ENCODE data around the gene SLC17A9.

The SLC17A9 gene

GRCh38 chr20:62951143-62951895 is 1.2 kb upstream of the SLC17A9 start:
- H3K4me3 ChIP-seq (ENCODE audit: low read depth, low read length), result no peak overlapping the region
- no peak overlapping the region for H3K9ac ChIP-seq (ENCODE audit: low read length)

GRCh38 chr20:62951896-62952372 is 575 bp upstream of the SLC17A9 start:
- Histone ChIP-seq H3K4me3 (ENCODE audit: low read depth, low read length) (peak overlapping the region; percentile 57), H3K27ac (ENCODE audit: low read depth, low read length) (no peak overlapping the region; the same call in 1 of the 2 replicates), H3K36me3 (ENCODE audit: control insufficient read depth, insufficient read depth, low read length) (peaks cover 44% of the 10 kb centered on the region)

More at GRCh38 chr20:62951143-62951895, 1.2 kb upstream of the SLC17A9 start:
- Histone ChIP-seq H3K9me3 (ENCODE audit: control insufficient read depth, insufficient read depth, low read depth, low read length) (no peaks in the 10 kb centered on the region), H3K27ac (ENCODE audit: low read depth, low read length) (no peak overlapping the region), H3K27me3 (ENCODE audit: control insufficient read depth, insufficient read depth, low read length) (no peaks in the 10 kb centered on the region), H3K36me3 (ENCODE audit: control insufficient read depth, insufficient read depth, low read length) (peaks cover 51% of the 10 kb centered on the region), H3K4me1 (ENCODE audit: control insufficient read depth, insufficient read depth, low read length) (peaks cover 29% of the 10 kb centered on the region)

GRCh38 chr20:62952968-62953838 is 694 bp downstream of the SLC17A9 start:
- peak overlapping the region; percentile 57 for H3K4me3 ChIP-seq (ENCODE audit: low read depth, low read length)
- peaks cover 29% of the 10 kb centered on the region for H3K4me1 ChIP-seq (ENCODE audit: control insufficient read depth, insufficient read depth, low read length)
- H3K27me3 ChIP-seq (ENCODE audit: control insufficient read depth, insufficient read depth, low read length), result no peaks in the 10 kb centered on the region
- no peaks in the 10 kb centered on the region for H3K9me3 ChIP-seq (ENCODE audit: control insufficient read depth, insufficient read depth, low read depth, low read length)
- no peak overlapping the region for H3K27ac ChIP-seq (ENCODE audit: low read depth, low read length)
- peak overlapping the region; percentile 39 for H3K9ac ChIP-seq (ENCODE audit: low read length)
- H3K36me3 ChIP-seq (ENCODE audit: control insufficient read depth, insufficient read depth, low read length), result peaks cover 42% of the 10 kb centered on the region

More at GRCh38 chr20:62951896-62952372, 575 bp upstream of the SLC17A9 start:
- H3K9me3 ChIP-seq (ENCODE audit: control insufficient read depth, insufficient read depth, low read depth, low read length), result no peaks in the 10 kb centered on the region
- H3K27me3 ChIP-seq (ENCODE audit: control insufficient read depth, insufficient read depth, low read length), result no peaks in the 10 kb centered on the region
- peaks cover 29% of the 10 kb centered on the region for H3K4me1 ChIP-seq (ENCODE audit: control insufficient read depth, insufficient read depth, low read length)
- H3K9ac ChIP-seq (ENCODE audit: low read length), result peak overlapping the region; percentile 30

GRCh38 chr20:62953839-62954703 is 1.6 kb downstream of the SLC17A9 start:
- H3K4me3 ChIP-seq (ENCODE audit: low read depth, low read length), result peak overlapping the region; percentile 57
- H3K27me3 ChIP-seq (ENCODE audit: control insufficient read depth, insufficient read depth, low read length), result no peaks in the 10 kb centered on the region
- no peaks in the 10 kb centered on the region for H3K9me3 ChIP-seq (ENCODE audit: control insufficient read depth, insufficient read depth, low read depth, low read length)
- H3K36me3 ChIP-seq (ENCODE audit: control insufficient read depth, insufficient read depth, low read length), result peaks cover 40% of the 10 kb centered on the region
- no peak overlapping the region for H3K27ac ChIP-seq (ENCODE audit: low read depth, low read length)
- H3K9ac ChIP-seq (ENCODE audit: low read length), result peak overlapping the region; percentile 39
- H3K4me1 ChIP-seq (ENCODE audit: control insufficient read depth, insufficient read depth, low read length), result peaks cover 29% of the 10 kb centered on the region

- Histone ChIP-seq H3K4me3 (ENCODE audit: low read depth, low read length) (no peak overlapping the region), H3K9ac (ENCODE audit: low read length) (no peak overlapping the region), H3K9me3 (ENCODE audit: control insufficient read depth, insufficient read depth, low read depth, low read length) (no peaks in the 10 kb centered on the region), H3K27ac (ENCODE audit: low read depth, low read length) (no peak overlapping the region), H3K27me3 (ENCODE audit: control insufficient read depth, insufficient read depth, low read length) (no peaks in the 10 kb centered on the region), H3K36me3 (ENCODE audit: control insufficient read depth, insufficient read depth, low read length) (peaks cover 30% of the 10 kb centered on the region), H3K4me1 (ENCODE audit: control insufficient read depth, insufficient read depth, low read length) (peaks cover 34% of the 10 kb centered on the region)
Observed at GRCh38 chr20:62955519-62956386, 3.2 kb downstream of the SLC17A9 start.

- no peak overlapping the region for H3K27ac ChIP-seq (ENCODE audit: low read depth, low read length)
- peaks cover 36% of the 10 kb centered on the region for H3K4me1 ChIP-seq (ENCODE audit: control insufficient read depth, insufficient read depth, low read length)
- no peak overlapping the region for H3K4me3 ChIP-seq (ENCODE audit: low read depth, low read length)
- no peaks in the 10 kb centered on the region for H3K9me3 ChIP-seq (ENCODE audit: control insufficient read depth, insufficient read depth, low read depth, low read length)
- H3K9ac ChIP-seq (ENCODE audit: low read length), result no peak overlapping the region
- no peaks in the 10 kb centered on the region for H3K27me3 ChIP-seq (ENCODE audit: control insufficient read depth, insufficient read depth, low read length)
- H3K36me3 ChIP-seq (ENCODE audit: control insufficient read depth, insufficient read depth, low read length), result peaks cover 24% of the 10 kb centered on the region
Observed at GRCh38 chr20:62956387-62957135, 4.1 kb downstream of the SLC17A9 start.

GRCh38 chr20:62957136-62958117 is 4.9 kb downstream of the SLC17A9 start:
- Histone ChIP-seq H3K36me3 (ENCODE audit: control insufficient read depth, insufficient read depth, low read length) (peaks cover 29% of the 10 kb centered on the region), H3K4me1 (ENCODE audit: control insufficient read depth, insufficient read depth, low read length) (peaks cover 34% of the 10 kb centered on the region), H3K27me3 (ENCODE audit: control insufficient read depth, insufficient read depth, low read length) (no peaks in the 10 kb centered on the region), H3K9ac (ENCODE audit: low read length) (no peak overlapping the region), H3K4me3 (ENCODE audit: low read depth, low read length) (no peak overlapping the region), H3K27ac (ENCODE audit: low read depth, low read length) (no peak overlapping the region), H3K9me3 (ENCODE audit: control insufficient read depth, insufficient read depth, low read depth, low read length) (no peaks in the 10 kb centered on the region)

- H3K27ac ChIP-seq (ENCODE audit: low read depth, low read length), result no peak overlapping the region
- no peaks in the 10 kb centered on the region for H3K27me3 ChIP-seq (ENCODE audit: control insufficient read depth, insufficient read depth, low read length)
- H3K4me3 ChIP-seq (ENCODE audit: low read depth, low read length), result no peak overlapping the region
- H3K36me3 ChIP-seq (ENCODE audit: control insufficient read depth, insufficient read depth, low read length), result peaks cover 38% of the 10 kb centered on the region
- H3K4me1 ChIP-seq (ENCODE audit: control insufficient read depth, insufficient read depth, low read length), result peaks cover 28% of the 10 kb centered on the region
- H3K9me3 ChIP-seq (ENCODE audit: control insufficient read depth, insufficient read depth, low read depth, low read length), result no peaks in the 10 kb centered on the region
- H3K9ac ChIP-seq (ENCODE audit: low read length), result no peak overlapping the region
Observed at GRCh38 chr20:62958388-62959100, 6.0 kb downstream of the SLC17A9 start.
